NCI-H748 (cell line): ENCODE results near the gene PLXNA4.
A peak's percentile ranks its signal among the peaks of the same experiment; 100 is the strongest.

ENCODE experiments used
- DNase-seq: peaks from one replicate; lab custom pipeline; 2025; ENCODE audit not compliant: unreplicated experiment; lab: John Stamatoyannopoulos, UW

The PLXNA4 gene

DNA sequence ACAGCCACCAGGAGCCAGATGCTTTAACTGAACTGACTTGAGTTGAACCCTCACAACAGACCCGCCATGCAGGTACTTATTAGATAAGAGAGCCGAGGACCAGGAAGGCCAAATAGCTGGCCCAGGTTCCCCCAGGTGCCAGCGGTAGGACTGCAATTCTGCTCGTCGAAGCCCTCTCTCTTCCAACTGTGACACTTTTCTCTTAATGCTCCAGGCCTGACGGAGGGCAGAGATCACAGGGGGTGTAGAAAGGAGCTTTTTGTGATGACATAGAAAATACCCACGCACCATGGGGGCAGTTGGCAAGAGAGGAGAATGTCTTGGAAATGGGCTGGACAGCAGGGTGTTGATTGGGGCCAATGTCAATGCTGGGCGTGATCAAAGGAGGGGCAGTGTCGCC, 208.5 kb downstream of the PLXNA4 start:
- no peak for DNase-seq

DNA sequence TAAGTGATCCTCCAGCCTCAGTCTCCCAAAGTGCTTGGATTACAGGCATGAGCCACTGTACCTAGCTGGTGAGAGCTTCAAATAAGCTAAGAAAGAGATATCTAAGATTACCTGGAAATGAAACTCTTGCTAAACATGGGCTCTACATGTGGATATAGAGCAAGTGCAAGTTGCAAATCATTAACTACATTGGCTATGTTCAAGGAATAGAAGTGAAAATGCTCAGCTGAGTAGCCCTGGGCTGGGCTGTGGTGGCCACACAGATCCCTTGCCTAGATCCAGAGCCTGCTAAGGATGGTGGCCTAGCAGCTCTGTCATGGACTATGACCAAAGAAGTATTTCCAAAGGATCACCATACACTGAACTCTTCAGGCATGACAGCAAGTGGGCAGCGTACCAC, 209.3 kb downstream of the PLXNA4 start:
- no peak for DNase-seq

DNA sequence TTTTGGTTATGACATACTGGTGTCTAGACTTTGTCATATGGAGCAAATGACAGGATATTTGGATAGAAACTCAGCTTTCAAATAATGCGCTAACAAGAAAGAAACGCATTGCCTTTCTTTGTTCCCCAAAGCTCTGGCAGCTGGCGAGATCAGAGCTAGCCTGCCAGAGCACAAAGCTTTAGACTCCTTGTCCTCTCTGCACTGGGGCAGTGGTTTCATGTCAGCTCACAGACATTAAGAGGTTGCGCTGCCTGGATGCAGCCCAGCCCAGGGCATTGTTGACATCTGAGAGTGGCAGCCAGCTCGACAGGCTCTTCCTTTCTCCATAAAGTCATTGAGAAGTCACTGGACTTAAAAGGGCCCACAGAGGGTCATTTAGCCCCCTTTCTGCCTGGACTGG, 212.0 kb downstream of the PLXNA4 start:
- peak; percentile 32 for DNase-seq

DNA sequence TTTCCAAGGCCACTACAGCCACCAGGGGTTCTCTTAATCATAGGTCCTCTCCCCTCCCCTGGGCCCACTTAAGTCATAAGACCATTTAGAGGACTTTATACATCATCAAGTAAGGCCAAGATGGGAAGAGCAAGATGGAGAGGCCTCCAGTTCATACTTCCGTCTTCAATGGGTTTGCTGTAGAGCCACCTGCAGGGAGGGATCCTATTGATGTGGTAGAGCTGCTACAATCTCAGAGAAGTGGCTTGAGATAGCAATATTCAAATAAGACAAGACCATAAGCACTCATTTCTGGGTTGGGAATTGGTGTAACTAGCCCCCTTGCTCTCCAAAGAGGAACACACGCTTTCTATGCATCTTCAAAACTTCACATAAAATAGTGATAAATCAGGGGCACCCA, 214.2 kb downstream of the PLXNA4 start:
- no peak for DNase-seq

DNA sequence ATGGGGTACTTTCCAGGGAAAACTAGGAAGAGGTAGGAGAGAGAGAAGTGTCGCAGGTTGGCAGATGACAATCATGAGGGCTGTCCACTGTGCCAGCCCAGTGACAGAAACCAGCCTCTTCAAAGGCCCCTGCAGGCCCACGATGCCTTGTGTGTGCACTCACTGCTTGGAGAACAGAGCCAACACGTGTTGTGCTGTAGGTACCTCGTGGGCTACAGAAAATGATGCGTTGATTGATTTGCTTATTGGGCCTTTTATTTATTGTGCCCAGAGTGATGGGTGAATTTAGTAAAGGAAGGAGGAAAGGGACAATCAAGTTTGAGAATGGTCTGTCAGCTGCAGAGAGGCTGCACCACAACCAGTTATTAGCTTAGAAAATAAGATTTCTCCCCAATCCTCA, 215.1 kb downstream of the PLXNA4 start:
- DNase-seq = no peak

DNA sequence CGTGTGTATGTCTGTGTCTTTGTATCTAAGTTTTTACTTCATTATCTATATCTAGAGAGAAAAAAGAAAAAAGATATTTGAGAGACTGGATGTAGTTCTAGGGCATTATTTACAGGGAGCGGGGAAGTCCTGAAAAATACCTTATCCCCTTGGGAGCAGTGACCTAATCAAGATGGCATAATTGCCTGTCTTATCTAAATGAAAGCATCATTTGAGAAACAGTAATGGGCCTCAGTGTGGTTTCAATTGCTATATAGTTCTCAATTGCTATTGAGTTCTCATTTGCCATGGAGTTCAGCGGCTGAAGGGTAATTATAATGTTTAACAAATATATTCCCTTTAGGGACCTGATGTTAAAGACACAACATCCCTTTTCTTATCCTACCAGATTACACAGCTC, 216.5 kb downstream of the PLXNA4 start:
- peak; percentile 17 for DNase-seq

DNA sequence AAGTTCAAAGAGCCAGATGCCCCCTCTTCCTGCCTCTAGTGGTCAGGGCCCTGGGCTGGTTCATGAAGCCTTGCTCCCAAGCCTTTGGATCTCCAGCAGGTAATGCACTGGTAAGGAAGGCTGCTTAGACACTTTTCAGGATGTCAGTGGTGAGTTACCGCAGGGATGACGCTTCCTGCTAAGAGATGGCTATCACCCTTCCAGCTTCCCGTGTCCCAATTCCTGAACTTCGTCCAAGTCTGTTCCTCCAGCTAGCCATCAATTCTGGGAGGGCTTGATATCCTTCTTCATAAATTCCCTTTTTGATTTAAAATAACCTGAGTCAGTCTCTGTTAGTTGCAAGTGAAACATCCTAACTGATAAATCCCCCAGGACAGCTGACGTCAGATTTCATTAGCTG, 221.2 kb downstream of the PLXNA4 start:
- no peak for DNase-seq

DNA sequence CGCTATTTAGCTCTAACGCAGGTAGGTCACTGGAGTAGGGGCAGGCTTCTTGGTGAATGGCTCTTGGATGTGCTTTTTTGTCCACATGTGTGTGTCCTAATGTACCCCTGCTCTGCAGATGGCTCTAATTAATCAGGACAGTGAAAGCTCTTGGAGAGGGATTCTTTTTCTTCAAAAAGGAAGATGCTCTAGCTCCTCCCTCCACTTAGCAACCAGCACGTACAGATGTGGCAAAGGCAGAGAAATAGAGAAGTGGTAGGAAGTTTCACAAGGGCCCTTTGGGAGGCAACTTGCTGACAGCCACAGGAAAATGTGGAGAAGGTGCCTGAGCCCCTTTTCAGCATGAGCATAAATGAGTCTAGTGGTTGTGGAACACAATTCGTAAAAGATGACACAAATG, 221.7 kb downstream of the PLXNA4 start:
- no peak for DNase-seq

DNA sequence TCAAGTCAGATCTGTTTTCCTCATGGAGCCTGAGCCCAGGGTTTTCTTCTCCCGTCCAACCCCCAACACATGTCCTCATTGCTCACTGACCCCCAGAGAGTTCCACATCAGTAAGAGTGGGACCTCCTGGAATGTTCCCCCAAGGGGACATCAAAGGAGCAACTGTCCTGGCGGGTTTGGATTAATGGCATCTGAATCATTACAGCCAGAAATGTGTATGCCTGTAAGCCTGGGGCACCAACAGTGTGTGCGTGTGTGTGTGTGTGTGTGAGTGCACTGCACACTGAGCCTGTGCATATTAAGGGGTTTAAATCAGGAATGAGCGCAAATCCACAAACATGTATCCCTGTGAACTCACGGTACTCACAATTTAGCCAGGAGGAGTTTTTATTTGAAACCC, 222.3 kb downstream of the PLXNA4 start:
- no peak for DNase-seq

DNA sequence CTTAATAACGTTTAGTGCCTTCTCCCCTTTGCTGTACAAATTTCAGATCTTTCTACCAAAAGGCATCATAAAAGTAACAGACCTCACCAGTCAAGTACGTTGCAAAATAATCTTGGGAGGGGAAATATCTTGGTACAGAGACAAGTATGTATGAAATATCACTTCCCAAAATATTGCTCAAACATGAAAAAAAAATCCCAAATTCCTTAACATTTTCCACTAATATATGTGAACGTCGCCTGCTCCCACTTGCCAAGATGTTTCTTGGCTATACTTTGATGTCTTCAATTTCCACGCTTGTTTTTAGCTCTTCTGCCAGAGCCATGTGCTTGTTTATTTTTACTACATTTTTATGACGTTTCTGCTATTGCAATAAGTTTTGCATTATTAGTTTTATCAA, 223.5 kb downstream of the PLXNA4 start:
- no peak for DNase-seq

DNA sequence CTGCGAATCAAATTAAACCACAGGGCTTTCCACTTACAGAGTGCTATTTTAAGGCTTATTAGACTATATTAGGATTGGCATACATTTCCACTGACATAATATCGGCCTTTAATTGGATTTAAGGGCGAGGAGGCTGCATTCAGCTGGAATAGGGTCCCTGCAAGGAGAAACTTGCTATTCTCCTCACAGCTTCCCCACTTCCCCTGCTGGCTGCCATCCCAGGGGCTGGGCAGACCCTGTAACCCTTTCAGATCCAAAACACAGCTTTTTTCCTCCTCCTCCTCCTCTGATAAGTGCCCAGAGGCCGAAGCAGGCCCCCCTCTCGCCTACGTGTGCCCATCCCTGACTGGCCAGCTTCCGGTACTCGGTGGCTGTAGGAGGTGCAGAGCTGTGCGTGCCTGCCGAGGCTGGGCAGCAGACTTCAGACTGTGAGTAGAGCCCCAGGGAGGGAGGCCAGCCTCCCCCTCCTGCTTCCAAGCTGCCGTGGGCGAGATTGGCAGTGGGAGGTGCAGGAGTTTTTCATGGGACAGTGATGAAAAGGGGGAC, 224.2 kb downstream of the PLXNA4 start:
- no peak for DNase-seq

DNA sequence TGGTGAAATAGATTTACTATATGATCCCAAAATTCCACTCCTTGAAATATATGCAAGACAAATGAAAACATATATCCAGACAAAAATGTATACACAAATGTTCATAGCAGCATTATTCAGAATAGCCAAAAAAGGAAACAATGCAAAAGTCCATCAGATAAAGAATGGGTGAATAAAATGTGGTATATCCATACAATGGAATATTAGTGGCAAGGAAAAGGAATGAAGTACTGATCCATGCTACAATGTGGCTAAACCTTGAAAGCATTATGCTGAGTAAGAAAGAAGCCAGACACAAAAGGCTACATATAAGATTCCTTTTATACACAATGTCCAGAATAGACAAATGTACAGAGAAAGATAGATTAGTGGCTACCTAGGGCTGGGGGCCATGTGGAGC, 225.5 kb downstream of the PLXNA4 start:
- DNase-seq = no peak

DNA sequence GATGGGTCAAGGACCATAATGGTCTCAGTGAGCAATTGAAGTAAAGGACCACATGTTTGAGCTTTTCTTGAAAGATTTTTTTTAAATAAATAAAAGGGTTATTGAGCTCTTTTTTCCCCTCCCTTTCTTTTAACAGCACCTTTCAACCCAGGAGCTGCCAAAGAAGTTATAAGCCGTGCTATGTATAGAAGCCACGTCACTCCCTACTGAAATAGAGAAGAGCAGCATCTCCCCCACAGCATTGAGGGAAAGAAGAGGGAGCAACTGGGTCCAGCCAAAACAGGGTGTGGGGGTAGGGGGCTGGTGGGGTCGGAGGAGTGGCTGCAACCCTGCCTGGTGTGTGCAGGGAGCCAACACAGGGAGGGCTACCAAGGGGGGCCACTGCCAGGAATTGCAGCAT, 227.2 kb downstream of the PLXNA4 start:
- DNase-seq = no peak

DNA sequence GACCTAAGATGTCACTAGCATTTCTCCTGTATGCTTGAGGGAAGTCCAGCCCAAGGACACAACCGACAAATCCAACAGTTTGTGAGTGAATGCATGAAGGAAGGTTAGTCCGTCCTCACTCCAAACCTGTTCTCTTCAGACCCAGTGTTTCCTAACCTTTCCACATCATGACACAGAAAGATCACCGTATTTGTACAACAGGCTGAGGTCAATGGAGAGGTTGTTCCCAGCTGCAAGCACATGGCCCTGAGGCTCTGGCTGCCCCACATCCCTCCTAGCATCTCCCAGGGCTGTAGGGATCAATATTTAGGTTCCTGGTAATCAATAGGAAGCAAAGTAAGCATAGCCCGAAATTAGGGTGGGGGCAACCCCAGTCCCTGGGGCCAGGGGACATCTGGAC, 227.9 kb downstream of the PLXNA4 start:
- DNase-seq = no peak

DNA sequence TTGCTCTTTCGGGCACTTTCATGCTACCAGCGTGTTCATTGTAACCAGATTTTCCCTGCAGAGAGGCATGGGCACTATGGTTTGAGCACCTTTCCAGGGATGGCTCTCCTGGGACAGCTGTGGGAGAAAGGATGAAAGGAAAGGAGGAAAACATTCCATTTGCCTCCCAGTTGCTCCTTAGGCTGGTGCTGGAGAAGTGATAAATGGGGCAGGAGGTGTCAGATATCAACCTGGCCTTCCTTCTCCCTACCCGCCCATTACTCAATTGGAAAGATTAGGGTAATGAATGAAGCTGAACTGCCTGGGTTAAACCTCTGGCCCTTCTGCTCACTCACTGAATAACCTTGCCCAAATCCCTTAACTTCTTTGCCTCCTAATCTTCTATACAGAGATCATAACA, 228.4 kb downstream of the PLXNA4 start:
- no peak for DNase-seq

DNA sequence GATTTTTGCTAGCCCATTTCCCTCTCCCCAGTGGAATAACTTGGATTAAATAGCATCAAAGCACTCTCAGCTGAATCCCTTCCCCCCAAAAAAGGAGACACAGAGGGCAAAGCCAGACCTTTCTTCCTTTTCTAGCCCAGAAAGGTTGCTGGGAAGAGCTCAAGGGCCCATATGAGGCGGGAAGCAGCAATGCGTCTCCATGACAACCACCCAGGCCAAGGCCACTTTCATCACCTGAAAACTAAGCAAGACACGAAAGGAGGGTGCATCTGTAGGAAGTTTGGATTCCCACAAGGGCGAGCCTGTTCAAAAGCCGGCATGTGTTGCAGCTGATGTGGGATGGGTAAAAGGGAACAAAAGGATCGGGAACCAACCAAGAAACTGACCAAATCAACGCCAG, 229.1 kb downstream of the PLXNA4 start:
- peak; percentile 43 for DNase-seq

DNA sequence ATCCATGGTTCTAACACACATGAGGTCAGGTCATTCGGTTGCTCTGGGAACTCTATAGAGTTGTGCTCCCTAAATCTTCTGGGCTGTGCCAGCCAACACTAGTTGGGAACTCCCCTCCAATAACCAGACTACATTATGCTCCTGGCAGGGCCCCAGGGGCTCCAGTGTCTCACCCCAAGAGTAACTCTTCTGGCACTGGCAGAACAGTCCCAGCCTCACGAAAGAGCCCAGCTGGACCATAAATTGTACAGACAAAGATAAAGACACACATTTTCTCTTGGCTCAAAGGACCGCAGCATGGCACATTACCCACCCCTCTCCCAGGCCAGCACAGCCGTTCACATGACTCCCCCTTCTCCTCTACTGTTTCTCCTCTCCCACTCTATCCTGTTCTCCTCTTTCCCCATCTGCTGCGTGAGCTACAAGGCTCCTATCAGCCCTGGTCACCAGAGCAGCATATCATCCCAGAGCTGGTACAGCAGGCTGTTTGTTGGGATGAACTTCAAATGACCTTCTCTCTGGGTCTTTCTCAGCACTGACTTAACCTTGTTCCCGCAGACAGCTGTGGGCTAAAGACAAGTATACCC, 230.6 kb downstream of the PLXNA4 start:
- no peak for DNase-seq

DNA sequence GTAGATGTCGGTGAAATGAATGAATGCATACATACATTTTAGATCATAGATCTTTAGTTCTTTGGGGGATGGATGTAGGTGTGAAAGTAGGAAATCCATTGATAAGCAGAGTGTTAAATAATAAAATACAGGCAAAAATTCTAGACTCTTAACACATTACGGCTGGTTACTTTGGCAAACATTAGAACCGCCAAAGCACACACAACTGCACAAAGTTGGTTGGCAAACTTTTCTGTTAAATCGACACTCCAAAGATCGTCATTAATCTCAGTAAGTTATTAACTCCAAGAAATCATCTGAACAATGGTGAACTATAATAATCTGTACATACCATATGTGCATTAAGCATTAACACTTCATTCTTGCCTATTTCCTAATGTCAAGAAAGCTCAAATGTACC, 231.2 kb downstream of the PLXNA4 start:
- no peak for DNase-seq

DNA sequence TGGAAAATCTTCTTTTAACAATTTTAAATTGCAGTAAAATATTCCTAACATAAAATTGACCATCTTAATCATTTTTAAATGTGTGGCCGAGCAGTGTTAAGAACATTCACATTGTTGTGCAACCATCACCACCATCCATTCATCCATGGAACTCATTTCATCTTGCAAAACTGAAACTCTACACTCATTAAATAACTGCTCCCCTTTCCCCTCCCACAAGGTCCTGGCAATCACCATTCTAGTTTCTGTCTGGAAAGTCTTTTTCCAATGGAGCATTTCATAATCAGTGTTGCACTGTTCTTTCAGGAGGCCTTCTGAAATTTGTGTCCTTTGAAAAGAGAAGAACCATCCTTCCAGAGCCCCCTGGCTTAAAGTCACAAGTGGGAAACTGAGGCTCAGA, 233.1 kb downstream of the PLXNA4 start:
- DNase-seq = no peak

DNA sequence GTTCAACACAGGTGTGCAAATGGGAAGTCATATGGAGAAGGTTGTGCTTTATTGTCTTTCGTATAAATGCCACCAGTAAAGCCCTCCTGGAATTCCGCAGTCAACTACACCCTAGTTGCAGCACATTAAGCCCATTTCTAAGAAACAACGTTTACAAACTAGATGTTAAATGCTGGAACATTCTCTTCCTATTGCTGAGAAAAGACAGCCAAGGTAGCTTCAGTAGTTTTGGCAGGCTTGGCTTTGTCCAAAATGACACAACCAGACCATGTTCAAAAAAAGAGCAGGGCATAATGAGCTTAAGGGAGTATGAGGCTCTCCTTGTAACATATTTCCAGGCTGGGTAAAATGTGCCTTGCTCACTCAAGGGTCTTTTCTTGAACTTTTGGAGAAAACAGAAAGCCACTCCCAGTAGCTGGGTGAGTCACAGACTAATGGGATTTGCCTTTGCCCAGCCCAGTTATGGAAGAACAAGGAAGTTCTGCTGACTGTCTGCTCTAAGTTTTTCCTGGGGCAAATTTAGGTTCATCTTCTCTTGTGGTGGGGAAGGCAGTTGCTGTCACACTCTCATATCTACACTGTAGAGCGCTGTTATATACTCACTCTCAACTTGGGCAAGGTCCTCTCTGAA, 238.7 kb downstream of the PLXNA4 start:
- DNase-seq = no peak

DNA sequence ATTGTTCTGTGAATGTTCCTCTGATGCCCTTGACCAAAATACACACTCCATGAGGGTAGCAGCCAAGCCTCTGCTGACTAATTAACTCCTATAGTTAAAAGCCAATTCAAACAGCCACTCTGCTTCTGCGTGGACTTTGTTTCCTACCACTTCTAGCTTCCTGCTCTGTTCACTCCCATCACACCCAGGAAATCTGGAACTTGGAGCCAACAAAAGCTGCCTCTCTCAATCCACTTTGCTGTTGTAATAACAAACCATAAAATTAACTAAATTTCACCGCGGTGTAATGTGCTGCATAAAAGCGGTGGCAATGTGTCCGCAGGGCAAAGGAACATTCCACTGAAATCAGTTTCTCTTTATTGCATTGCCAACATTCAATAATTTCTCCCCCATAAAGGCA, 239.5 kb downstream of the PLXNA4 start:
- no peak for DNase-seq

DNA sequence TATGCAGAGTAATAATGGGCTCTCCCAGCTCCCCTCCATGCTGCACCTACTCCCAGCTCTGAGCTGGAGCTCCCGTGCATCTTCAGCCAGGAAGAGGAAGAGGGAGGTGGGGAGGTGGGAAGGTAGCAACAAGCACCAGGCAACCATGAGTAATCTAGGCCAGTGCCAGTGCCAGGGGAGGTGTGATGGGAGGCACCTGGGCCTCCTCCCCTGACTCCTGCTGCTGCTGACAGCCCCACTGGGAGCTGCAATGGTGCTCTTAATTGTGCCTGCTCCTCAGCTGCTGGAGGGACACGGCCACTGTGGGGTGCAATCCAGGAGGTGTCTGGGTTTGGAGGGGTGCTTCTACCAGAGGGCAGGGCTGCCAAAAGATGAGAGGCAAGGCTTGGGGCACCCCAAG, 243.0 kb downstream of the PLXNA4 start:
- no peak for DNase-seq

DNA sequence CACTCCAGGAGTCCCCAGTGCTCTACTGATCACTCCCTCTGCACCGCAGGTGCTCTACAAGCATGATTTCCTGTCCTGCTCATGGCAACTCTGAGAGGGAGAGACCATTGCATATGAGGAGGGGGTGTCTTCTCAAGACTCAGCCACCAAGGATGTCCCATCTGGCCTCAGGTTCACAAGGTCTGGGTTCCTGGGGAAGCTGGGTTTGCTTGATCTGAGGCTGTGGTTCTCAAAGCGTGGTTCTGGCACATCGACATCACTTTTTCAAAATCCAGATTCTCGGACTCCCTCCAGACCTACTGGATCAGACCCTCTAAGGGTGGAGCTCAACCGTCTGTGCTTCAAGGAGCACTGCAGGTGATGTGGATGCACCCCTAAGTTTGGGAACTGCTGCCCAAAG, 247.5 kb downstream of the PLXNA4 start:
- DNase-seq = no peak
